PC-3 (cell line): ENCODE measurements around the gene APBA1.
"Not testable (repeated sequence)": the region's sequence is repeated elsewhere in the genome, so short reads cannot be mapped to it uniquely, and the experiment has no call there.

Experiments
- CTCF ChIP-seq: fragments of 300-600 bp; sonication (generic); conservative IDR thresholded peaks from 2 replicates; pipeline ENCODE4 v1.5.1; 2017; ENCODE audit warnings: antibody characterized with exemption, low read depth, mild to moderate bottlenecking, low read length
- EZH2 ChIP-seq: fragments of 300-600 bp; sonication (generic); IDR thresholded peaks from one replicate; pipeline ENCODE4 v1.6.1; 2017; ENCODE audit warnings: antibody characterized with exemption, mild to moderate bottlenecking, low read length; ENCODE audit not compliant: unreplicated experiment
- EZH2phosphoT487 ChIP-seq: fragments of 300-600 bp; sonication (generic); IDR thresholded peaks from 2 replicates; pipeline ENCODE4 v1.6.1; 2018; ENCODE audit warnings: mild to moderate bottlenecking, antibody characterized with exemption, low read length, borderline replicate concordance

GRCh38 chr9:69439654-69440053 is 232.5 kb downstream of the APBA1 start:
- TF ChIP-seq CTCF, EZH2phosphoT487, EZH2: not testable (repeated sequence)
